ENCODE measurements around the gene ZNF33B.

Gene ZNF33B

DNA sequence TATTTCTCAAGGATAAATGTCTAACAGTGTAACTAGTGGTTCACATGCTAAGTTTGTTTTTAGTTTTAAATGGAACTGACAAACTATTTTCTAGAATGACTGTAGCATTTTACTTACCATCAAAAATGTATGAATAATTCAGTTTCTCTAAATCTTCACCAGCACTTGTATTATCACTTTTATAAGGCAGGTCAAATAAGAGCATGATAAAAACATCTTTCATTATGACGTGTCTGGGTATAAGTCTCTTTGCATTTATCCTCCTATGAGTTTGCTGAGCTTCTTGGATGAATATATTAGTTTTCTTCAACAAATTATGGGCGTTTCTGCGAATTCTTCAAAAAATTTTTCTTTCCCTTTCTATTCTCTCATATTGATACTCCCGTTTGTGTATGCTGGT, 19.9 kb downstream of the ZNF33B start:
- no peak overlapping the region for H3K4me3 ChIP-seq (replicated peaks; ENCODE audit: low read depth, low read length)
- no peak for DNase-seq (ENCODE audit: extremely low read depth, low read depth)
- TF ChIP-seq, protein P1, sequence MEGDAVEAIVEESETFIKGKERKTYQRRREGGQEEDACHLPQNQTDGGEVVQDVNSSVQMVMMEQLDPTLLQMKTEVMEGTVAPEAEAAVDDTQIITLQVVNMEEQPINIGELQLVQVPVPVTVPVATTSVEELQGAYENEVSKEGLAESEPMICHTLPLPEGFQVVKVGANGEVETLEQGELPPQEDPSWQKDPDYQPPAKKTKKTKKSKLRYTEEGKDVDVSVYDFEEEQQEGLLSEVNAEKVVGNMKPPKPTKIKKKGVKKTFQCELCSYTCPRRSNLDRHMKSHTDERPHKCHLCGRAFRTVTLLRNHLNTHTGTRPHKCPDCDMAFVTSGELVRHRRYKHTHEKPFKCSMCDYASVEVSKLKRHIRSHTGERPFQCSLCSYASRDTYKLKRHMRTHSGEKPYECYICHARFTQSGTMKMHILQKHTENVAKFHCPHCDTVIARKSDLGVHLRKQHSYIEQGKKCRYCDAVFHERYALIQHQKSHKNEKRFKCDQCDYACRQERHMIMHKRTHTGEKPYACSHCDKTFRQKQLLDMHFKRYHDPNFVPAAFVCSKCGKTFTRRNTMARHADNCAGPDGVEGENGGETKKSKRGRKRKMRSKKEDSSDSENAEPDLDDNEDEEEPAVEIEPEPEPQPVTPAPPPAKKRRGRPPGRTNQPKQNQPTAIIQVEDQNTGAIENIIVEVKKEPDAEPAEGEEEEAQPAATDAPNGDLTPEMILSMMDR (IDR thresholded peaks at IDR 0.05; ENCODE audit: low read depth, low read length, missing control alignments): no peak

DNA sequence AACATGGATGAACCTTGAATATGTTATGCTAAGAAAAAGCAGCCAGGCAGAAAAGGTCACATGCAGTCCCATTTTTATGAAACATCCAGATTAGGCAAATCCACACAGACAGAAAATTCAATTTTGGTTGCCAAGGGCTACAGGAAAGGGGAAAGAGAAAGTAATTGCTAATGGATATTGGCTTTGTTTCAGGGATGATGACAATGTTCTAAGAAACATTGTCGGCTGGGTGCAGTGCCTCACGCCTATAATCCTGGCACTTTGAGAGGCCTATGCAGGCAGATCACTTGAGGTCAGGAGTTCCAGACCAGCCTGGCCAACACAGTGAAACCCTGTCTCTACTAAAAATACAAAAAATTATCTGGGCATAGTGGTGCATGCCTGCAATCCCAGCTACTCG, 23.0 kb downstream of the ZNF33B start:
- DNase-seq (ENCODE audit: extremely low read depth, low read depth): no peak
- H3K4me3 ChIP-seq (replicated peaks; ENCODE audit: low read depth, low read length): no peak overlapping the region
- TF ChIP-seq, protein P1 (IDR thresholded peaks at IDR 0.05; ENCODE audit: low read depth, low read length, missing control alignments): no peak

DNA sequence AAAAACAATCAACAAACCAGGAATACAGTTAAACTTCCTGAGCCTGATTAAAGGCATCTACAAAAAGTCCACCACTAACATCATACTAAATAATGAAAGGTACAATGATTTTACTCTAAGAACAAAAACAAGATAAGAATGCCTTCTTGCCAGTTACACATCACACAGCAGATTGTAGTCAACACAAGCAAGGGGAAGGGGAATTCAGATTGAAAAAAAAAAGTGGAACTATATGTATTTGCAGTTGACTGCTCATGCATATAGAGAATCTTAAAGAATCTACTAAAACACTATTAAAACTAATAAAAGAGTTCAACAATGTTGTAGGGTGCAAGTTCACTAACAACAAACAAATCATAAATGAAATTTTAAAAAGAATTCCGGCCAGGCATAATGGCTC, 28.5 kb downstream of the ZNF33B start:
- no peak overlapping the region for H3K4me3 ChIP-seq (replicated peaks; ENCODE audit: low read depth, low read length)
- DNase-seq (ENCODE audit: extremely low read depth, low read depth): no peak
- TF ChIP-seq, protein P1 (IDR thresholded peaks at IDR 0.05; ENCODE audit: low read depth, low read length, missing control alignments): no peak

DNA sequence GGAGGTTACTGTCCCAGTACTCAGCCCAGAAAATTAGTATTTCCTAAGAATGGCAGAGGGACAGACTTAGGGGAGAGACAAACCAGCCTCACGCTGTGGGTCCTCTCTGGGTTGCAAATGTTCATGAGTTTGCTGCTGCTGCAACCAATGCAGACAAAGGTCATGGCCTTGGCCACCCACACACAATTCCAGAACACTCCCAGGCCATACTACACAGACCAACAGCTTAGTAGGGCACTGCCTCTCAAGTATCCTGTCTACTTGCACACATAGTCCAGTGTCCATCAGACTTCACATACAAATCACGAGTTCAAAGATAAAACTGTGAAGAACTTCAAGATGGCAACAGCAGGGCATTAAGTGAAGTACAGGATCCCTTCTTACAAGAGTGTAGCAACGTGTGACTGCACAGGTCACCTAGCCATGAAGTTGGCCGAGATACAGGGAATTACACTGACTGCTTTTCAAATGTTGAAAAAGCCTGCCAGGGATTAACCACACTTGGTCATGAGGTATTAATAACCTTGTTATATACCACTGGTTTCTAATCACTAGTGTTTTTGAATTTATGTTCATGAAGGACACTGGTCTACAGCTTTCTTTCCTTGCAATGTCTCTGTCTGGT, 40.0 kb downstream of the ZNF33B start:
- H3K4me3 ChIP-seq (replicated peaks; ENCODE audit: low read depth, low read length): no peak overlapping the region
- DNase-seq (ENCODE audit: extremely low read depth, low read depth): no peak
- TF ChIP-seq, protein P1 (IDR thresholded peaks at IDR 0.05; ENCODE audit: low read depth, low read length, missing control alignments): no peak

DNA sequence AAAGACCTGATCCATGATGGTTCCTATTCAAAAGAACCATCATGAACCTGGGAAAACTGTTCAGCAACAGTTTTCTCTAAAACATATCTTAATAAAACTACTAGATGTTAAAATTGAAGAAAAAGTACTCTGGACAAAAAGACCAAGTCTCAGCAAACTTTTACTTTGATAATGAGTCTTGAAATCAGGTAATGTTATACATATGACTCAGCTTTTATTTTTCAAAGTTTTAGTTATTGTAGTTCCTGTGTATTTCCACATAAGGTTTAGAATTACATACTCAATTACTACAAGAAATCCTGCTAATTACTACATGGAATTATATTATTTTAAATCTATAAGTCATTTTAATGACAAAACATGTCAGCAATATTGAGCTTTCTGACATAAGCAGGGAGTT, 42.2 kb downstream of the ZNF33B start:
- no peak overlapping the region for H3K4me3 ChIP-seq (replicated peaks; ENCODE audit: low read depth, low read length)
- TF ChIP-seq, protein P1 (IDR thresholded peaks at IDR 0.05; ENCODE audit: low read depth, low read length, missing control alignments): no peak
- DNase-seq (ENCODE audit: extremely low read depth, low read depth): no peak

DNA sequence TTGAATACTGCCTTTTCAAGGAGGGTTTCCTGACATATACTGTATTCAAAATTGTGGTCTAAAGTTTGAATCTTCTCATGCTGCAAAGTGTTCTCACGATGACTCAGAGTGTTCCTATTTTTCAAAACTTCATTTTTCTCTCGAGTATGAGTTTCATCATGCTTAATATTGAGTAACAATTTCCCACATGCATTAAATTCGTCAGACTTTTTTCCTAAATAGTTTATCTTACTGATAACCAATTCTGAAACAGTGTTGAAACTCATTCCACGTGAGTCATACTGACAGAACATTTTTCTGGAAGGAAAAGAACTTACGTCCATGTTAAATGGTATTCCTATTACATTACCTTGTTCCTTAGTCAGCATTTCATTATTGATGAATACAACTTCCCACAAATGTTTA, 44.1 kb downstream of the ZNF33B start:
- H3K4me3 ChIP-seq (replicated peaks; ENCODE audit: low read depth, low read length): no peak overlapping the region
- TF ChIP-seq, protein P1 (IDR thresholded peaks at IDR 0.05; ENCODE audit: low read depth, low read length, missing control alignments): no peak
- DNase-seq (ENCODE audit: extremely low read depth, low read depth): no peak

- no peak for DNase-seq (ENCODE audit: extremely low read depth, low read depth)
- H3K4me3 ChIP-seq (replicated peaks; ENCODE audit: low read depth, low read length): no peak overlapping the region
- TF ChIP-seq, protein P1 (IDR thresholded peaks at IDR 0.05; ENCODE audit: low read depth, low read length, missing control alignments): no peak
These were observed 45.1 kb downstream of the ZNF33B start for GRCh38 chr10:42593284-42593683.

Data from HFF-Myc (cell line).